Heart right ventricle (tissue), 16 donors: ENCODE results near the gene DPP10. TPM values are rescaled to one million over a fixed set of nuclear protein-coding genes. Genes with fewer than 3 reads are reported as not detected.

Experiments
- ATAC-seq, 8 donors: fragments of 200-7000 bp; cut with Tn5 transposase; one replicate each; pipeline ENCODE4 v1.9.1; 2020; ENCODE audit warnings: mild to moderate bottlenecking in 8 of 8, moderate library complexity in 8 of 8, moderate number of reproducible peaks in 1 of 8
- DNase-seq, 2 donors: peaks; one replicate each; pipeline ENCODE4 v3.0.0-alpha.2; 2020
- H3K27ac ChIP-seq, 10 donors: fragments of 200-600 bp; sonication (generic) in 2 of 10; one replicate each; pipeline versions ENCODE4 v1.5.0 to v1.8.0; 2020 to 2022; ENCODE audit warnings: mild to moderate bottlenecking in 3 of 10
- H3K27me3 ChIP-seq, 7 donors: fragments of 200-600 bp; one replicate each; pipeline ENCODE4 v1.8.0; 2021 to 2022; ENCODE audit warnings: mild to moderate bottlenecking in 2 of 7
- H3K36me3 ChIP-seq, 9 donors: fragments of 200-600 bp; sonication (generic) in 1 of 9; one replicate each; pipeline versions ENCODE4 v1.5.0 to v1.8.0; 2020 to 2022; ENCODE audit warnings: mild to moderate bottlenecking in 2 of 9
- H3K4me1 ChIP-seq, 9 donors: fragments of 200-600 bp; sonication (generic) in 1 of 9; one replicate each; pipeline versions ENCODE4 v1.5.0 to v1.8.0; 2020 to 2022; ENCODE audit warnings: mild to moderate bottlenecking in 4 of 9
- H3K4me3 ChIP-seq, 10 donors: fragments of 200-600 bp; sonication (generic) in 2 of 10; one replicate each; pipeline versions ENCODE4 v1.5.0 to v1.8.0; 2020 to 2022; ENCODE audit warnings: mild to moderate bottlenecking in 7 of 10, moderate library complexity in 2 of 10
- H3K9me3 ChIP-seq, 11 donors: fragments of 200-600 bp in 10 of 11; sonication (generic) in 2 of 11; one replicate each; pipeline versions ENCODE4 v1.5.0 to v1.8.0; 2013 to 2022; ENCODE audit warnings: mild to moderate bottlenecking in 2 of 11, control low read depth in 1 of 11, moderate library complexity in 1 of 11
- WGBS, 2 donors: extraction: QIAGEN DNeasy Blood & Tissue Kit; methylation state at CpG; one replicate each; pipeline ENCODE4 v1.1.7; 2013; ENCODE audit warnings: inconsistent platforms in 1 of 2; 5-methylcytosine and 5-hydroxymethylcytosine counted together
- intact Hi-C, 10 donors: fragments of 100-400 bp; cut with DNase I; formaldehyde crosslinking; loops; one replicate each; pipeline versions ENCODE4 v1.11.1 to v1.14.2; 2022
- polyA plus RNA-seq, 2 donors: library from polyadenylated mRNA; stranded (reverse); fragments of 200-250 nt; gene quantifications; one replicate each; pipeline ENCODE4 v1.2.3, GENCODE V29; 2013
- total RNA-seq, 10 donors: library from RNA; stranded (reverse); fragmentation: NEBNext Ultra II Directional in 3 of 10; extraction: Animal tissue kit (Norgen Biotek cat#: 25700) in 3 of 10; gene quantifications; one replicate each; pipeline versions ENCODE4 v1.2.1 to v1.2.4, GENCODE V29; 2021 to 2023
- TF ChIP-seq, protein P1 (sequence below), 9 donors: fragments of 200-600 bp; sonication (generic) in 2 of 9; IDR thresholded peaks; one replicate each; pipeline versions ENCODE4 v1.5.0 to v1.8.0; 2021 to 2022; ENCODE audit warnings: antibody characterized with exemption in 9 of 9, mild to moderate bottlenecking in 5 of 9, moderate library complexity in 1 of 9
- donor health status: Arrhythmogenic right ventricular cardiomyopathy.
- donor health status: ischemic (EF 13 %, LVEDD 7.1; RV severe dilation, severe dysfunction).
- donor health status: healthy with polysubstance abuse.
- donor health status: DM: no; HTN: yes; CAD: no.
- donor health status: DM: no; HTN: no; CAD: no.
- donor health status: ischemic (EF 25% LVEDD 6.9; RV normal size, moderate dysfunction).
- donor health status: ischemic (EF 25% LVEDD 5.7; RV mildly dilated, moderate dysfunction).
- donor health status: healthy.
- donor health status: DM: yes; HTN: yes; CAD: no.
- donor health status: Ischemic cardiomyopathy.
- donor health status: ischemic (EF 35%, LVEDD 5.7; RV mildly dilated, moderate dysfunction).
- donor health status: nonischemic (EF 11% LVEDD 7.7; RV severe dilation, severe dysfunction).
- donor health status: DM: yes; HTN: yes; CAD: no.
- donor health status: PGD.
- donor health status: ischemic (EF 29% LVEDD 5.4; RV normal size, mild dysfunction).
- donor health status: nonischemic (EF 23%, LVEDD 6.1; RV moderate dilation, normal function).

The DPP10 gene
- total and polyA plus RNA-seq, 12 donors, result 0.15 to 0.49 (median 0.38) TPM; not detected in 9

GRCh38 chr2:114728372-114728771, 285.9 kb downstream of the DPP10 start:
- no peak overlapping the region for H3K4me3 ChIP-seq
- intact Hi-C loops, result loop anchor here in 4 of 10 donors (5.0 to 10.0 kb wide), 2 partner anchors 354 to 356 kb away; no protein-coding TSS in a partner anchor
- no peaks in the 10 kb centered on the region for H3K36me3 ChIP-seq
- H3K9me3 ChIP-seq, result no peaks in the 10 kb centered on the region
- WGBS, 2 donors, result 57 to 62% methylated on average over 4 of the region's 4 CpGs
- no peaks in the 10 kb centered on the region for H3K4me1 ChIP-seq
- TF ChIP-seq, protein P1, sequence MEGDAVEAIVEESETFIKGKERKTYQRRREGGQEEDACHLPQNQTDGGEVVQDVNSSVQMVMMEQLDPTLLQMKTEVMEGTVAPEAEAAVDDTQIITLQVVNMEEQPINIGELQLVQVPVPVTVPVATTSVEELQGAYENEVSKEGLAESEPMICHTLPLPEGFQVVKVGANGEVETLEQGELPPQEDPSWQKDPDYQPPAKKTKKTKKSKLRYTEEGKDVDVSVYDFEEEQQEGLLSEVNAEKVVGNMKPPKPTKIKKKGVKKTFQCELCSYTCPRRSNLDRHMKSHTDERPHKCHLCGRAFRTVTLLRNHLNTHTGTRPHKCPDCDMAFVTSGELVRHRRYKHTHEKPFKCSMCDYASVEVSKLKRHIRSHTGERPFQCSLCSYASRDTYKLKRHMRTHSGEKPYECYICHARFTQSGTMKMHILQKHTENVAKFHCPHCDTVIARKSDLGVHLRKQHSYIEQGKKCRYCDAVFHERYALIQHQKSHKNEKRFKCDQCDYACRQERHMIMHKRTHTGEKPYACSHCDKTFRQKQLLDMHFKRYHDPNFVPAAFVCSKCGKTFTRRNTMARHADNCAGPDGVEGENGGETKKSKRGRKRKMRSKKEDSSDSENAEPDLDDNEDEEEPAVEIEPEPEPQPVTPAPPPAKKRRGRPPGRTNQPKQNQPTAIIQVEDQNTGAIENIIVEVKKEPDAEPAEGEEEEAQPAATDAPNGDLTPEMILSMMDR (IDR thresholded peaks at IDR 0.05), result no peak
- no peak for ATAC-seq
- peaks cover 0 to 5% (median 0%) of the 10 kb centered on the region in 7 donors for H3K27me3 ChIP-seq
- H3K27ac ChIP-seq, result no peak overlapping the region
- DNase-seq, result no peak

DNA sequence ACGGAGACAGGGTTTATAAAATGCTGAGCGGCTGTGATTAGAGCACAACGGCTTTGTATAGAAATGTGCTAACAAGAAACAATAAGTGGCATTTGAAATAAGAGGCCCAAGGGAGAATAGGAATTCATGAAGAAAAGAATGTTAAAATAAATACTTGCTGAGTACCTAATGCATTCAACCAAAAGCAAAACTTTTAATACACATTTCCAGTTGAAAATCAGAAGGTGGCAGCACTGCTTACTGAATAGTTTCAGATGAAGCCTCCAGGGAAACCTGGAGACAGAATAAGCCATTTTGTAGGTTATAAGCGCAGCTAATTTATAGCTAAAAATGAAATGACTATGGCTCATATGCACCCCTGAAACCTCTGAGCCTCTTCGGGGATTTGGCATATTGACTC, 286.6 kb downstream of the DPP10 start:
- TF ChIP-seq, protein P1 (IDR thresholded peaks at IDR 0.05), result peak in 7 of 9 donors; percentile 31 to 56 (median 35)
- intact Hi-C loops, result loop anchor here in 4 of 10 donors (5.0 to 10.0 kb wide), 2 partner anchors 353 to 356 kb away; no protein-coding TSS in a partner anchor
- Histone ChIP-seq H3K27ac (no peak overlapping the region), H3K36me3 (no peaks in the 10 kb centered on the region), H3K4me1 (no peaks in the 10 kb centered on the region), H3K4me3 (no peak overlapping the region), H3K9me3 (no peaks in the 10 kb centered on the region), H3K27me3 (peaks cover 0 to 5% (median 0%) of the 10 kb centered on the region in 7 donors)
- ATAC-seq, result no peak
- DNase-seq, result no peak
- WGBS, 2 donors, result 72 to 79% methylated on average over 5 of the region's 5 CpGs

DNA sequence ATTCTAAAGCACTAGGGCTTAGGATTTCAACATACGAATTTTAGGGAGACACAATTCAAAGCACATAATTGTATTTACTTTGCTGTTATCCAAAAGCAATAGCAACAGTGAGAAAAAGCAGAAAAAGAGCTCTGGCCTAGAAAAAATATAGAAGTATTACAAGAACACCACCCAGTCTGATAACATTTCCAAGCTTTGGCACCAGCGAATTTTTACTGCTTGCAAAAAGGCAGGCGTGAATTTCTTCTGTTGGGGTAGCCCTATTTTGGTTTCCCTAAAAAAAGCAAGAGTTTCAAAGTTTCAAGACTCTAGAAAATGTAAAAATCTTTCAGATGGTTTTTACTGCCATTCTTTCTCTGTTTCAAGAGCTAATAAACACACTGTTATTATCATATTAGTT, 292.7 kb downstream of the DPP10 start:
- no peak overlapping the region for H3K27ac ChIP-seq
- intact Hi-C loops, result no loop called here
- H3K36me3 ChIP-seq, result no peaks in the 10 kb centered on the region
- no peaks in the 10 kb centered on the region for H3K9me3 ChIP-seq
- 69 to 76% methylated on average over 3 of the region's 3 CpGs for WGBS, 2 donors
- DNase-seq (no peak), ATAC-seq (no peak)
- no peaks in the 10 kb centered on the region for H3K4me1 ChIP-seq
- H3K27me3 ChIP-seq, result no peaks in the 10 kb centered on the region
- TF ChIP-seq, protein P1 (IDR thresholded peaks at IDR 0.05), result no peak
- H3K4me3 ChIP-seq, result no peak overlapping the region

DNA sequence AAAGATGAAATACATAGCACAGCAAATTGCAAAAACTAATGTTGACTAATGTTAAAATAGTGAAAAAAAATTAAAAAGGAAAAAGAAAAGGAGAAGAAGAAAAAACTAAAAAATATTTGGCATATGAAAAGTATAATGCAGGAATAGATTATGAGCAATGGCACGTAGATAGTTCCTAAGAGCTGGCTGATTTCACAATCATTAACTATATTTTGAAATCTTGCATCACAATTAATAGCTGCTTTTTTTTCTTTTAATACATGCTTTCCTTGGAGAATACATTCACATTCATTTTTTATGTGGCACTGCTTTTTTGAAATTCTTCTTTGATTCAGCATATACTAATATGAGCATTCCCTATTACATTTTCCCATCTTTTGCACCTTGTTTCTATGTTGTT, 299.8 kb downstream of the DPP10 start:
- TF ChIP-seq, protein P1 (IDR thresholded peaks at IDR 0.05), result no peak
- intact Hi-C loops, result no loop called here
- 76 to 83% methylated on average over 1 of the region's 1 CpG for WGBS, 2 donors
- no peaks in the 10 kb centered on the region for H3K4me1 ChIP-seq
- no peaks in the 10 kb centered on the region for H3K9me3 ChIP-seq
- DNase-seq (no peak), ATAC-seq (no peak)
- no peak overlapping the region for H3K27ac ChIP-seq
- no peaks in the 10 kb centered on the region for H3K36me3 ChIP-seq
- no peak overlapping the region for H3K4me3 ChIP-seq
- no peaks in the 10 kb centered on the region for H3K27me3 ChIP-seq
